Right lobe of liver (tissue), 6 donors: ENCODE results near the gene ERCC2. TPM values are rescaled to one million over a fixed set of nuclear protein-coding genes. Genes with fewer than 3 reads are reported as not detected.
"Not testable (repeated sequence)": the region's sequence is repeated elsewhere in the genome, so short reads cannot be mapped to it uniquely, and the experiment has no call there.

Experiments used
- ATAC-seq, 4 donors: fragments of 200-7000 bp; cut with Tn5 transposase; one replicate each; pipeline ENCODE4 v1.9.1; 2020; ENCODE audit warnings: mild to moderate bottlenecking in 4 of 4, moderate library complexity in 4 of 4
- DNase-seq, 3 donors: peaks; one replicate each; pipeline ENCODE4 v3.0.0-alpha.2; 2020
- H3K27ac ChIP-seq, 3 donors: fragments of 200-600 bp; one replicate each; pipeline ENCODE4 v1.8.0; 2022
- H3K27me3 ChIP-seq, 2 donors: fragments of 200-600 bp; one replicate each; pipeline ENCODE4 v1.8.0; 2022
- H3K36me3 ChIP-seq, 4 donors: fragments of 200-600 bp; sonication (generic) in 1 of 4; one replicate each; pipeline versions ENCODE4 v1.5.1 to v1.8.0; 2017 to 2022; ENCODE audit warnings: control low read depth in 1 of 4
- H3K4me1 ChIP-seq, 4 donors: fragments of 200-600 bp; sonication (generic) in 1 of 4; one replicate each; pipeline versions ENCODE4 v1.5.1 to v1.8.0; 2017 to 2022; ENCODE audit warnings: control low read depth in 1 of 4
- H3K4me3 ChIP-seq, 3 donors: fragments of 200-600 bp; one replicate each; pipeline ENCODE4 v1.8.0; 2022
- H3K9me3 ChIP-seq, 4 donors: fragments of 200-600 bp; sonication (generic) in 1 of 4; one replicate each; pipeline versions ENCODE4 v1.5.1 to v1.8.0; 2017 to 2022; ENCODE audit warnings: control low read depth in 1 of 4
- CTCF ChIP-seq, 4 donors: fragments of 200-600 bp in 3 of 4; fragments of 450-650 bp in 1 of 4; IDR thresholded peaks; one replicate each; pipeline versions ENCODE4 v1.5.1 to v1.8.0; 2016 to 2022; ENCODE audit warnings: antibody characterized with exemption in 4 of 4, mild to moderate bottlenecking in 2 of 4
- POLR2A ChIP-seq: fragments of 450-650 bp; IDR thresholded peaks from one replicate; pipeline ENCODE4 v1.6.1; 2017; ENCODE audit warnings: antibody characterized with exemption, mild to moderate bottlenecking
- WGBS: methylation state at CpG from one replicate; pipeline ENCODE4 v1.1.6; 2018; ENCODE audit warnings: low coverage, low lambda C conversion rate; ENCODE audit not compliant: insufficient coverage; ENCODE audit errors: missing lambda C conversion rate; 5-methylcytosine and 5-hydroxymethylcytosine counted together
- intact Hi-C, 2 donors: fragments of 100-400 bp; cut with DNase I; formaldehyde crosslinking; loops; one replicate each; pipeline versions ENCODE4 v1.11.2 to v1.14.1; 2022
- total RNA-seq, 6 experiments: library from RNA; depleted of rRNA in 2 of 6; stranded (reverse); fragments of >200 nt in 2 of 6; fragmentation: NEBNext Ultra II Directional in 3 of 6; extraction: Animal tissue kit (Norgen Biotek cat#: 25700) in 3 of 6; gene quantifications; one replicate each; pipeline versions ENCODE4 v1.1.0 to v1.2.4, GENCODE V29; 2016 to 2023
- donor health status: DM: no; HTN: yes; CAD: no.
- donor health status: DM: no; HTN: no; CAD: no.
- donor health status: DM: no; HTN: no; CAD: no.
- donor health status: DM: no; HTN: yes; CAD: no.
- donor health status: DM: no; HTN: yes; CAD: no.

The ERCC2 gene
- total RNA-seq, 6 experiments from 2014 or later = 9.8 to 13.7 (median 11.3) TPM

GRCh38 chr19:45314708-45315245, 55.6 kb downstream of the ERCC2 start:
- no peaks in the 10 kb centered on the region for H3K27me3 ChIP-seq
- H3K36me3 ChIP-seq = no peaks in the 10 kb centered on the region
- ATAC-seq (no peak), DNase-seq (no peak)
- WGBS = 84% methylated on average over 4 of the region's 8 CpGs
- no peaks in the 10 kb centered on the region for H3K4me1 ChIP-seq
- H3K4me3 ChIP-seq = no peak overlapping the region
- no peaks in the 10 kb centered on the region for H3K9me3 ChIP-seq
- intact Hi-C loops = no loop called here
- TF ChIP-seq CTCF (IDR thresholded peaks at IDR 0.05) = no peak
- TF ChIP-seq POLR2A = no peak
- no peak overlapping the region for H3K27ac ChIP-seq

GRCh38 chr19:45312285-45312684, 58.1 kb downstream of the ERCC2 start:
- H3K36me3 ChIP-seq, DNase-seq, H3K4me1 ChIP-seq, H3K4me3 ChIP-seq, intact Hi-C loops, H3K9me3 ChIP-seq, ATAC-seq, H3K27ac ChIP-seq, H3K27me3 ChIP-seq: not testable (repeated sequence)
- WGBS = 91% methylated on average over 12 of the region's 14 CpGs

- DNase-seq = no peak
- 32% methylated on average over 2 of the region's 18 CpGs for WGBS
- Histone ChIP-seq H3K36me3 (no peaks in the 10 kb centered on the region), H3K4me3 (no peak overlapping the region), H3K27ac (no peak overlapping the region), H3K27me3 (no peaks in the 10 kb centered on the region), H3K9me3 (no peaks in the 10 kb centered on the region), H3K4me1 (no peaks in the 10 kb centered on the region)
- intact Hi-C loops = no loop called here
- TF ChIP-seq CTCF (IDR thresholded peaks at IDR 0.05) = no peak
- TF ChIP-seq POLR2A = no peak
- peak; percentile 30 to 39 (median 34) for ATAC-seq
Measured at GRCh38 chr19:45311621-45312020, 58.8 kb downstream of the ERCC2 start.

GRCh38 chr19:45309322-45309721, 61.1 kb downstream of the ERCC2 start:
- intact Hi-C loops, ATAC-seq, H3K27ac ChIP-seq, H3K4me1 ChIP-seq, H3K4me3 ChIP-seq, H3K9me3 ChIP-seq, DNase-seq, H3K36me3 ChIP-seq, H3K27me3 ChIP-seq: not testable (repeated sequence)
- 83% methylated on average over 8 of the region's 8 CpGs for WGBS

- DNase-seq (no peak), ATAC-seq (no peak)
- no peak overlapping the region for H3K27ac ChIP-seq
- H3K36me3 ChIP-seq = no peaks in the 10 kb centered on the region
- no peaks in the 10 kb centered on the region for H3K27me3 ChIP-seq
- H3K9me3 ChIP-seq = no peaks in the 10 kb centered on the region
- TF ChIP-seq POLR2A (no peak), CTCF (IDR thresholded peaks at IDR 0.05) (no peak)
- H3K4me3 ChIP-seq = no peak overlapping the region
- WGBS = 88% methylated on average over 6 of the region's 19 CpGs
- intact Hi-C loops = no loop called here
- no peaks in the 10 kb centered on the region for H3K4me1 ChIP-seq
Measured at GRCh38 chr19:45307361-45307760, 63.0 kb downstream of the ERCC2 start.

- intact Hi-C loops = no loop called here
- no peak overlapping the region for H3K4me3 ChIP-seq
- H3K36me3 ChIP-seq = no peaks in the 10 kb centered on the region
- ATAC-seq = no peak
- no peak for TF ChIP-seq CTCF (IDR thresholded peaks at IDR 0.05)
- TF ChIP-seq POLR2A = no peak
- no peaks in the 10 kb centered on the region for H3K9me3 ChIP-seq
- no peak overlapping the region for H3K27ac ChIP-seq
- H3K4me1 ChIP-seq = no peaks in the 10 kb centered on the region
- DNase-seq = no peak
- no peaks in the 10 kb centered on the region for H3K27me3 ChIP-seq
- WGBS = 71% methylated on average over 8 of the region's 18 CpGs
Measured at GRCh38 chr19:45306518-45307027, 63.8 kb downstream of the ERCC2 start.
